Measurements from ENCODE around the gene OR10H5.
"Not testable (repeated sequence)": the region's sequence is repeated elsewhere in the genome, so short reads cannot be mapped to it uniquely, and the experiment has no call there.

DNA sequence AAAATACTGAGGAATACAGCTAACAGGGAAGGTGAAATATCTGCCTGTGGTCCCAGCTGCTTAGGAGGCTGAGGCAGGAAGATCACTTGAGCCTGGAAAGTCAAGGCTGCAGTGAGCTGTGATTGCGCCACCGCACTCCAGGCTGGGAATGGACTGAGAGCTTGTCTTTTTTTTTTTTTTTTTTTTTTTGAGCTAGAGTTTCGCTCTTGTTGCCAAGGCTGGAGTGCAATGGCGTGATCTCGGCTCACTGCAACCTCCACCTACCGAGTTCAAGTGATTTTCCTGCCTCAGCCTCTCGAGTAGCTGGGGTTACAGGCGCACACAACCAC is 56.4 kb downstream of the OR10H5 start:
- not testable (repeated sequence) for TF ChIP-seq TAF1 (IDR thresholded peaks at IDR 0.05; ENCODE audit: borderline replicate concordance, low read depth, low read length); POLR2AphosphoS5 (IDR thresholded peaks at IDR 0.05; ENCODE audit: low read depth, low read length); POLR2A (IDR thresholded peaks at IDR 0.05; ENCODE audit: low read depth, low read length)
